NT2/D1 (cell line): Measurements from ENCODE around the gene BTBD7.

Experiments
- DNase-seq: peaks from one replicate; pipeline ENCODE4 v3.0.0-alpha.2; 2011; ENCODE audit warnings: low read depth, low spot score
- H3K27me3 ChIP-seq: 2 replicates; pipeline ENCODE4 v1.6.0; 2011; ENCODE audit warnings: mild to moderate bottlenecking; ENCODE audit not compliant: insufficient read length, insufficient read depth
- H3K36me3 ChIP-seq: 2 replicates; pipeline ENCODE4 v1.6.1; 2011; ENCODE audit warnings: mild to moderate bottlenecking, low read length, mixed read lengths; ENCODE audit not compliant: insufficient read depth, insufficient read length
- H3K4me1 ChIP-seq: 2 replicates; pipeline ENCODE4 v1.5.1; 2011; ENCODE audit not compliant: insufficient read depth, insufficient read length
- H3K4me3 ChIP-seq: 2 replicates; pipeline ENCODE4 v1.5.1; 2011; ENCODE audit warnings: low read depth; ENCODE audit not compliant: insufficient read length
- H3K9ac ChIP-seq: 2 replicates; pipeline ENCODE4 v1.6.0; 2011; ENCODE audit warnings: low read depth; ENCODE audit not compliant: insufficient read length
- H3K9me3 ChIP-seq: 2 replicates; pipeline ENCODE4 v1.5.1; 2011; ENCODE audit warnings: mild to moderate bottlenecking, low read length; ENCODE audit not compliant: insufficient read depth
- SUZ12 ChIP-seq: IDR thresholded peaks from 2 replicates; pipeline ENCODE4 v1.6.1; 2011; ENCODE audit not compliant: insufficient read length, insufficient read depth; ENCODE audit errors: extremely low read depth
- YY1 ChIP-seq: IDR thresholded peaks from 2 replicates; pipeline ENCODE4 v1.6.1; 2011; ENCODE audit not compliant: insufficient read length, insufficient read depth
- ZNF274 ChIP-seq: IDR thresholded peaks from 2 replicates; pipeline ENCODE4 v1.6.1; 2011; ENCODE audit warnings: mild to moderate bottlenecking, low read depth, low read length

BTBD7 gene

GRCh38 chr14:93333631-93334103 is 831 bp upstream of the BTBD7 start:
- H3K9me3 ChIP-seq = peaks cover 16% of the 10 kb centered on the region; the same call in 1 of the 2 replicates
- H3K4me1 ChIP-seq = no peaks in the 10 kb centered on the region
- peak overlapping the region; percentile 70 for H3K9ac ChIP-seq
- peaks cover 3% of the 10 kb centered on the region for H3K36me3 ChIP-seq
- H3K27me3 ChIP-seq = no peaks in the 10 kb centered on the region
- DNase-seq = no peak
- TF ChIP-seq SUZ12 = no peak
- TF ChIP-seq ZNF274 = no peak
- peak overlapping the region; percentile 58 for H3K4me3 ChIP-seq

GRCh38 chr14:93332397-93332852 is 411 bp downstream of the BTBD7 start:
- no peak for DNase-seq
- Histone ChIP-seq H3K9me3 (peaks cover 9% of the 10 kb centered on the region; the same call in 1 of the 2 replicates), H3K36me3 (peaks cover 3% of the 10 kb centered on the region), H3K4me3 (peak overlapping the region; percentile 58), H3K27me3 (no peaks in the 10 kb centered on the region), H3K9ac (peak overlapping the region; percentile 69), H3K4me1 (no peaks in the 10 kb centered on the region)
- TF ChIP-seq ZNF274 = no peak

GRCh38 chr14:93331728-93332396 is 974 bp downstream of the BTBD7 start:
- Histone ChIP-seq H3K4me3 (peak overlapping the region; percentile 58), H3K27me3 (no peaks in the 10 kb centered on the region), H3K9me3 (peaks cover 4% of the 10 kb centered on the region; the same call in 1 of the 2 replicates), H3K4me1 (no peaks in the 10 kb centered on the region), H3K9ac (peak overlapping the region; percentile 69), H3K36me3 (peaks cover 2% of the 10 kb centered on the region)
- no peak for TF ChIP-seq YY1
- no peak for TF ChIP-seq ZNF274
- no peak for TF ChIP-seq SUZ12
- no peak for DNase-seq

GRCh38 chr14:93331002-93331727 is 1.7 kb downstream of the BTBD7 start:
- DNase-seq = no peak
- Histone ChIP-seq H3K27me3 (no peaks in the 10 kb centered on the region), H3K36me3 (no peaks in the 10 kb centered on the region), H3K4me3 (no peak overlapping the region), H3K9ac (no peak overlapping the region), H3K9me3 (no peaks in the 10 kb centered on the region), H3K4me1 (no peaks in the 10 kb centered on the region)
- TF ChIP-seq YY1 (no peak), SUZ12 (no peak), ZNF274 (no peak)

- H3K4me1 ChIP-seq = no peaks in the 10 kb centered on the region
- H3K27me3 ChIP-seq = no peaks in the 10 kb centered on the region
- TF ChIP-seq ZNF274 (no peak), YY1 (no peak), SUZ12 (no peak)
- H3K9me3 ChIP-seq = no peaks in the 10 kb centered on the region
- no peak for DNase-seq
- H3K4me3 ChIP-seq = no peak overlapping the region
- H3K9ac ChIP-seq = no peak overlapping the region
- H3K36me3 ChIP-seq = no peaks in the 10 kb centered on the region
Observed at GRCh38 chr14:93330609-93331000, 2.2 kb downstream of the BTBD7 start.

- no peaks in the 10 kb centered on the region for H3K9me3 ChIP-seq
- no peaks in the 10 kb centered on the region for H3K27me3 ChIP-seq
- no peak overlapping the region for H3K9ac ChIP-seq
- TF ChIP-seq YY1 (no peak), ZNF274 (no peak), SUZ12 (no peak)
- no peaks in the 10 kb centered on the region for H3K4me1 ChIP-seq
- DNase-seq = no peak
- H3K4me3 ChIP-seq = no peak overlapping the region
- H3K36me3 ChIP-seq = no peaks in the 10 kb centered on the region
Observed at GRCh38 chr14:93329965-93330608, 2.7 kb downstream of the BTBD7 start.

GRCh38 chr14:93328546-93328945 is 4.3 kb downstream of the BTBD7 start:
- Histone ChIP-seq H3K9ac (no peak overlapping the region), H3K4me1 (no peaks in the 10 kb centered on the region), H3K36me3 (peaks cover 8% of the 10 kb centered on the region), H3K4me3 (no peak overlapping the region), H3K9me3 (no peaks in the 10 kb centered on the region), H3K27me3 (no peaks in the 10 kb centered on the region)
- TF ChIP-seq SUZ12 (no peak), ZNF274 (no peak), YY1 (no peak)
- DNase-seq = no peak
